NOMO-1 treated with dmso at 0.1 percent for 144 hours (cell line): ENCODE measurements around the gene ZNF410.
A peak's percentile ranks its signal among the peaks of the same experiment; 100 is the strongest.

Experiments used
- DNase-seq: peaks from one replicate; lab custom pipeline; 2025; ENCODE audit not compliant: unreplicated experiment; lab: John Stamatoyannopoulos, UW

The ZNF410 gene

DNA sequence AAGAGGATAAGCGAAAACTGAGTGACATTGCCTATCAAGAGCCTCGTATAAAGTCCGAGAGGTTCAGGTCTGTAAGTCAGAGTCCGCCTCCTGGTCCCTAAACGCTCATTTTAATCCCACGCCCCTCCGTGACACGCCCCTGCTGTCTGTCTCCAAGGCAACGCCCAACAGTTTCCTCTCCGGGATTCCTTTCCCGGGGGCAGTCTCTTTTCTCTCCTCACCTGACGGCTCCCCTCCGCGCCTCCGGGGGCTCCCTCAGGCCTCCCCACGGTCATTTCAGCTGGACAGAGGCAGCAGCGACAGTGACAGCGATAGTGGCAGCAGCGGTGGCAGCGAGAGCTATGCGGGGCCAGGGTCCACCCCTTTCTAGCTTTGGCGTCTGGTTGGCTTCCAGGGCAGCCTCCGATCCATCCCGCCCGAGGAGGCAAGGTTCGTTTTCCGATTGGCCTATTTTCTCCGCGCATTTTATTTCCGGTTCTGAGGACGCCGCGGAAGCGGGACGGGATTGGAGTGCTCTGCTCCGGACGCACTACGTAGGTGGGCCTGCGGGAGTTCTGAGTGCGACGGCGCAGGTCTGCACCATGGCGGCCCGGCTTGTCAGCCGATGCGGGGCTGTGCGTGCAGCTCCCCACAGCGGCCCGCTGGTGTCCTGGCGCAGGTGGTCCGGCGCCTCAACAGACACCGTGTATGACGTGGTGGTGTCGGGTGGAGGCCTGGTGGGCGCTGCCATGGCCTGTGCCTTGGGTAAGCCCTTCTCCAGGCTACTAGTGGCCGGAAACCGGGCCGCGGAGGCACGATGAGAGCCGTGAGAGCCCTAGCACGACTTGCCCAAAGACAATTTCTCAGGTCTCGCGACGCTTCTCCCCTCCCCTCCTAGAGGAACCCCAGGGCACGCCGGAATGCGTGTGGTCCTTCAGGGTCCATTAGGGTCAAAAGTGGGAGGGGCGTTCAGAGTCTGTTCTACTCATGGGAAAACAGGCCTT, 63.4 kb downstream of the ZNF410 start, which contains the start of the genes COQ6 and FAM161B:
COQ6 (plus strand) TSS at position 551 of the 983 bp plus-strand sequence; CDS start at position 582, 31 bp downstream.
FAM161B (minus strand) TSS at position 343 of the 983 bp plus-strand sequence; CDS start at position 275, 68 bp downstream.
- DNase-seq = peak; percentile 97

DNA sequence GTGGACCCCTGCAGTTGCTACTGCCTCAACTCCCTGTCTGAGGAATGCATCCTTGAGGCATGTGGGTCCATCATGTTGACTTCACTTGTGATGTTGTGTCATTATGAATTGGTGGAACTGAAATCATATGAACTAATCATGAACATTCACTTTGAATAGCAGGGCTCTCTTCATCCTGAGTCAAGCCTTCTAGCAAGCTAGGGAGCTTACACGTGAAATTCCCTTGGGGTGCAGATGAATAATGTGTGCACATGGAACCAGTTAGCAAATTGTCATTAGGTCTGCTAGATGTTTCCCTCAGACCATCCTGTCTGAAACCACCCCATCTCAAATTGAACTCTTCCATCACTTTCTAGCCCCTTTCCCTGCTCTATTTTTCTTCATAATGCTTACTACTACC, 67.1 kb downstream of the ZNF410 start:
- no peak for DNase-seq

DNA sequence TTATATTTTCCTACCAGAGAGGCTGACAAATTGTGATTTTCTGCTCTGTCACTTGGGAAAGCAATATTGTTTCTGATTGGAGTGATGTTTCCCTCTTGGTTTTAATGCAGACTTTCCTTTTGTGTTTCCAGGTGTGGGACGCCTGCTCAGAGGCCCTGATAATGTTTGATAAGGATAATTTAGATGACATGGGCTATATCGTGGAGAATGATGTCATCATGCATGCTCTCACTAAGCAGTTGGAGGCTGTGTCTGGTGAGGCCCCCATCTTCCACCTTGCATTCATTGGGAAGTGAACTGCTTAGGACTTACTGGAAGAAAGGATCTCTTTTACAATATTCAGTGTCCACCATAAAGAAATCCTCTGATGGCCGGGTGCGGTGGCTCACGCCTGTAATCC, 69.0 kb downstream of the ZNF410 start:
- DNase-seq = no peak

- DNase-seq = no peak
Measured at GRCh38 chr14:73958591-73958990, 71.9 kb downstream of the ZNF410 start.

- no peak for DNase-seq
Measured at GRCh38 chr14:73961192-73961591, 74.5 kb downstream of the ZNF410 start.

DNA sequence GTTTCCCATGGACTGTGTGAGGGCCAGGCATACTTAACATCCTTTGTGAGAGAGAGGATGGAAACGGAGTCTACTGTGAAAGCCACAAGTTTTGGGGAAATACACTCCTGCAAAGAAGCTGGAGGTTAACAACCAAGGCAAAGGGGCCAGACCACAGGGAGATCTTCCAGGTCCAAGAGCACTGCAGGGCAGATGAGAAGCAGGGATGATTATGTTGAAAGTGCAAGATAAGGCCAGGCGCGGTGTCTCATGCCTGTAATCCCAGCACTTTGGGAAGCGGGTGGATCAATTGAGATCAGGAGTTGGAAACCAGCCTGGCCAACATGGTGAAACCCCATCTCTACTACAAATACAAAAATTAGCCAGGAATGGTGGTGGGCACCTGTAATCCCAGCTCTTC, 78.6 kb downstream of the ZNF410 start:
- DNase-seq = no peak

GRCh38 chr14:73968885-73969284, 82.2 kb downstream of the ZNF410 start:
- no peak for DNase-seq

DNA sequence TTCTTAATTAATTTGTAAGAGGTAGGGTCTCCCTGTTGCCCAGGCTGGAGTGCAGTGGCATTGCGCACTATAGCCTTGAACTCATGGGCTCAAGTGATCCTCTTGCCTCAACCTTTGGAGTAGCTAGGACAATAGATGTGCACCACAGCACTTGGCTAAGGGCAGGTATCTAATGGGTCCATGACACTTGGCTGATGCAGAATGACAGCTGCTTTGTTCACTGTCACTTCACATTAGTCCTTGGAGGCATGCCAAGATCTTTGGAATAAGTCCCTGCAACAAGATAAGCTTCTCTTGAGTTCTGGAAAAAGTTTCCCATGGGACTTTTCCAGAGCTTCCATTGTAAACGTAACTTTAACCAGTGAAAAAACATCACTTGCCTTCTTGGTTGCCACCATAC, 86.8 kb downstream of the ZNF410 start:
- DNase-seq = no peak

DNA sequence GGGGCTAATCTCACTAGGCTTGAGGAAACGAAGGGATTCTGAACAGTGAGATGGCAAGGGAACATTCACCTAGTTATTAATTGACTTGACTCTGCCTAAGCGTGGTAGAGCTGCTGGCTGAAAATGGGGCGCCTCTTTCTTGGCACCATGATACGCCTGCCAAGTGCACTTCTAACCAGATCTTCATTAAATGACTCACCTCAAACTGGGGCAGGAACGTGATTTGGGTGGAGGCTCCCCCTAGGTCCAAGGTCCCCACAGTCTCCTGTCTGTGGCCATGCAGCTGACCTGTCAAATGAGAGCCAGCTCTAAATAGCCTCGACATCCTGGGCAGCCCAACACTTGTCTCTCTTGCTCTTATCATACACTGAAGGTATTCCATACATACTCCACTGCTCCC, 89.5 kb downstream of the ZNF410 start:
- no peak for DNase-seq

- DNase-seq = no peak
Measured at GRCh38 chr14:73977896-73978295, 91.2 kb downstream of the ZNF410 start.
